Measurements from ENCODE around the gene DRGX.

DRGX gene

GRCh38 chr10:49318755-49319154 lies 77.1 kb downstream of the DRGX start:
- DNase-seq (ENCODE audit: low read depth in 3 of 3), result no peak

GRCh38 chr10:49318028-49318427 lies 77.9 kb downstream of the DRGX start:
- DNase-seq (ENCODE audit: low read depth in 3 of 3), result no peak

GRCh38 chr10:49314806-49315205 lies 81.1 kb downstream of the DRGX start:
- DNase-seq (ENCODE audit: low read depth in 3 of 3), result no peak

All from stimulated activated CD4-positive, alpha-beta T cell treated with anti-CD3 and anti-CD28 coated beads, TNF-alpha, amount 100 ng/mL, for 24 hours (primary cell).